ENCODE measurements around the gene CBX1. TPM values are rescaled to one million over a fixed set of nuclear protein-coding genes. Genes with fewer than 3 reads are reported as not detected.
"Not testable (repeated sequence)": the region's sequence is repeated elsewhere in the genome, so short reads cannot be mapped to it uniquely, and the experiment has no call there.

The CBX1 gene
- polyA plus RNA-seq, 1 donor (not counting 4 experiments of a cell fraction or from before 2014, with no cell fraction given), result 42.3 TPM

GRCh38 chr17:48068491-48068961 is 32.8 kb downstream of the CBX1 start:
- Histone ChIP-seq H3K79me2 (ENCODE audit: control insufficient read depth, insufficient read depth, low read length) (peaks cover 1% of the 10 kb centered on the region), H3K9me3 (ENCODE audit: control insufficient read depth, low read depth, low read length) (no peaks in the 10 kb centered on the region), H3K27ac (ENCODE audit: control insufficient read depth, insufficient read depth, low read length) (no peak overlapping the region), H3K4me2 (ENCODE audit: control insufficient read depth, extremely low read depth, insufficient read depth, low read depth, low read length) (no peak overlapping the region), H2AFZ (ENCODE audit: control insufficient read depth, low read length) (no peak overlapping the region), H4K20me1 (ENCODE audit: control insufficient read depth, extremely low read depth, insufficient read depth, low read length) (no peaks in the 10 kb centered on the region), H3K36me3 (ENCODE audit: control insufficient read depth in 2 of 2, extremely low read depth in 1 of 2, insufficient read depth in 2 of 2, low read length in 2 of 2) (peaks cover 10 to 32% of the 10 kb centered on the region in 2 experiments), H3K4me1 (ENCODE audit: control insufficient read depth, extremely low read depth, insufficient read depth, low read length) (peaks cover 16% of the 10 kb centered on the region), H3K9me1 (ENCODE audit: control insufficient read depth, extremely low read depth, insufficient read depth, low read length) (no peaks in the 10 kb centered on the region), H3K27me3 (ENCODE audit: control insufficient read depth, extremely low read depth, insufficient read depth, low read length) (no peaks in the 10 kb centered on the region), H3K4me3 (ENCODE audit: control insufficient read depth in 2 of 3, extremely low read depth in 1 of 3, insufficient read depth in 2 of 3, low read depth in 1 of 3, low read length in 3 of 3) (no peak overlapping the region), H3K9ac (ENCODE audit: control insufficient read depth, extremely low read depth, insufficient read depth, low read length) (no peak overlapping the region)
- TF ChIP-seq CTCF (optimal IDR thresholded peaks at IDR 0.05 in 1 of 3, IDR thresholded peaks at IDR 0.05 in 1 of 3, conservative IDR thresholded peaks at IDR 0.05 in 1 of 3; ENCODE audit: extremely low read depth in 1 of 3, insufficient read depth in 2 of 3, low read length in 3 of 3) (peak; percentile 33 to 65 (median 52)), EZH2 (IDR thresholded peaks at IDR 0.05; ENCODE audit: low read length) (no peak)
- DNase-seq (ENCODE audit: low read depth, low spot score) (no peak), FAIRE-seq (no peak)
- dilution Hi-C loops (cut with MboI; ENCODE audit: extremely low pct_ligation_motif_present, low sequenced_read_pairs), result no loop called here

GRCh38 chr17:48067808-48068207 is 33.5 kb downstream of the CBX1 start:
- Histone ChIP-seq H3K4me1 (ENCODE audit: control insufficient read depth, extremely low read depth, insufficient read depth, low read length) (peaks cover 16% of the 10 kb centered on the region), H3K27ac (ENCODE audit: control insufficient read depth, insufficient read depth, low read length) (peak overlapping the region; percentile 34), H3K36me3 (ENCODE audit: control insufficient read depth in 2 of 2, extremely low read depth in 1 of 2, insufficient read depth in 2 of 2, low read length in 2 of 2) (peaks cover 9 to 27% of the 10 kb centered on the region in 2 experiments)
- H3K9me3 ChIP-seq (ENCODE audit: control insufficient read depth, low read depth, low read length); H3K4me3 ChIP-seq (ENCODE audit: control insufficient read depth in 2 of 3, extremely low read depth in 1 of 3, insufficient read depth in 2 of 3, low read depth in 1 of 3, low read length in 3 of 3); H3K4me2 ChIP-seq (ENCODE audit: control insufficient read depth, extremely low read depth, insufficient read depth, low read depth, low read length); H3K9me1 ChIP-seq (ENCODE audit: control insufficient read depth, extremely low read depth, insufficient read depth, low read length); H3K9ac ChIP-seq (ENCODE audit: control insufficient read depth, extremely low read depth, insufficient read depth, low read length); dilution Hi-C loops (cut with MboI; ENCODE audit: extremely low pct_ligation_motif_present, low sequenced_read_pairs); H3K79me2 ChIP-seq (ENCODE audit: control insufficient read depth, insufficient read depth, low read length); H3K27me3 ChIP-seq (ENCODE audit: control insufficient read depth, extremely low read depth, insufficient read depth, low read length); FAIRE-seq; H4K20me1 ChIP-seq (ENCODE audit: control insufficient read depth, extremely low read depth, insufficient read depth, low read length); H2AFZ ChIP-seq (ENCODE audit: control insufficient read depth, low read length); DNase-seq (ENCODE audit: low read depth, low spot score): not testable (repeated sequence)

GRCh38 chr17:48067245-48067644 is 34.0 kb downstream of the CBX1 start:
- Histone ChIP-seq H2AFZ (ENCODE audit: control insufficient read depth, low read length) (no peak overlapping the region), H3K4me3 (ENCODE audit: control insufficient read depth in 2 of 3, extremely low read depth in 1 of 3, insufficient read depth in 2 of 3, low read depth in 1 of 3, low read length in 3 of 3) (no peak overlapping the region), H3K27ac (ENCODE audit: control insufficient read depth, insufficient read depth, low read length) (no peak overlapping the region), H3K4me1 (ENCODE audit: control insufficient read depth, extremely low read depth, insufficient read depth, low read length) (peaks cover 16% of the 10 kb centered on the region), H4K20me1 (ENCODE audit: control insufficient read depth, extremely low read depth, insufficient read depth, low read length) (no peaks in the 10 kb centered on the region), H3K4me2 (ENCODE audit: control insufficient read depth, extremely low read depth, insufficient read depth, low read depth, low read length) (no peak overlapping the region), H3K27me3 (ENCODE audit: control insufficient read depth, extremely low read depth, insufficient read depth, low read length) (no peaks in the 10 kb centered on the region), H3K9me3 (ENCODE audit: control insufficient read depth, low read depth, low read length) (no peaks in the 10 kb centered on the region), H3K9me1 (ENCODE audit: control insufficient read depth, extremely low read depth, insufficient read depth, low read length) (no peaks in the 10 kb centered on the region), H3K36me3 (ENCODE audit: control insufficient read depth in 2 of 2, extremely low read depth in 1 of 2, insufficient read depth in 2 of 2, low read length in 2 of 2) (peaks cover 11 to 30% of the 10 kb centered on the region in 2 experiments), H3K79me2 (ENCODE audit: control insufficient read depth, insufficient read depth, low read length) (peaks cover 1% of the 10 kb centered on the region), H3K9ac (ENCODE audit: control insufficient read depth, extremely low read depth, insufficient read depth, low read length) (no peak overlapping the region)
- dilution Hi-C loops (cut with MboI; ENCODE audit: extremely low pct_ligation_motif_present, low sequenced_read_pairs), result no loop called here
- DNase-seq (ENCODE audit: low read depth, low spot score) (no peak), FAIRE-seq (no peak)
- TF ChIP-seq CTCF (optimal IDR thresholded peaks at IDR 0.05 in 1 of 3, IDR thresholded peaks at IDR 0.05 in 1 of 3, conservative IDR thresholded peaks at IDR 0.05 in 1 of 3; ENCODE audit: extremely low read depth in 1 of 3, insufficient read depth in 2 of 3, low read length in 3 of 3), result no peak
- TF ChIP-seq EZH2 (IDR thresholded peaks at IDR 0.05; ENCODE audit: low read length), result no peak
